Measurements from ENCODE around the gene SINHCAF. TPM values are rescaled to one million over a fixed set of nuclear protein-coding genes. Genes with fewer than 3 reads are reported as not detected.

SINHCAF gene
- total RNA-seq, 4 donors from 2014 or later, result 19.2 to 41.3 (median 25.7) TPM

DNA sequence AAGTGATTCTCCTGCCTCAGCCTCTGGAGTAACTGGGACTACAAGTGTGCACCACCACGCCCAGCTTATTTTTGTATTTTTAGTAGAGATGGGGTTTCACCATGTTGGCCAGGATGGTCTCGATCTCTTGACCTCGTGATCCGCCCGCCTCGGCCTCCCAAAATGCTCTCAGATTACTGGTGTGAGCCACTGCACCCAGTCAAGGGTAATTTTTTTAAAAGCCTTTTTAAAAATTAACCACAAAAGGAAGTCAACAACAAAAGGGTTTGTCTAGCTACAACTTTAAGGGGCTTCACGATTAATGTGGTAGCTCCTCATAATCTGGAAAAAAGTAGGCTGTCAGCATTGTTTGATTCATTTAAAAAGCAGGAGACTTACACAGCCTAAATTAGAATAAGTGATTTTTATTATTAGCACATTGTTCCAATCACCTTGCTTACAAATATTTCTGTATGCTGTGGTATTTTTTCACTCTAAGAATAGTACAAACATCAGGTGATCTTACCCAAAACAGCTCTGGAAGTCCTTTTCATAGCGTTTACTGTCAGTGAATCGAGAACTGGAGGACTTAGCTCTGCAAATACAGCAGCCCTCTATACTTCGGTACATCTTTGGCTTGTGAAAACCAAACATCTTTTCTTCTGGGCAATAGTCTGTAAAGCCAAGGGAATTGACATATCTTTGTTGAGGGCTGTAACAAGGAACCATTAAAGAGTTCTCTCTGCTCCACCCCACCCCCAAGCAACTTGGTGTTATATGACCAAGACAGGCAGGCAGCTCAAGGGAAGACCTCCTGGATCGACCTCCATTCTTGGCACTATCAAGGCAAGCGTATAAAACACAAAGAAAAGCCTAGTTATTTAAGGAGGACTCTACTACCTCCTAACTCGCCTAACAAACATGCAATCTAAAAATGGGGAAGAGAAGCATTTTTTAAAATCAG lies 28.1 kb downstream of the SINHCAF start:
- no peaks in the 10 kb centered on the region for H3K9me3 ChIP-seq
- no peak overlapping the region for H3K4me3 ChIP-seq
- peaks cover 19 to 60% (median 33%) of the 10 kb centered on the region in 4 donors for H3K36me3 ChIP-seq
- DNase-seq (ENCODE audit: extremely low spot score), result no peak
- no peak for TF ChIP-seq CTCF (IDR thresholded peaks at IDR 0.05)
- H3K27me3 ChIP-seq, result no peaks in the 10 kb centered on the region
- H3K27ac ChIP-seq (replicated peaks in 1 of 4), result no peak overlapping the region
- 92% methylated on average over 13 of the region's 13 CpGs for WGBS
- H3K4me1 ChIP-seq, result no peaks in the 10 kb centered on the region
- intact Hi-C loops (cut with DNase I), result no loop called here

GRCh38 chr12:31289441-31289840 lies 36.5 kb downstream of the SINHCAF start:
- H3K27me3 ChIP-seq, result no peaks in the 10 kb centered on the region
- H3K9me3 ChIP-seq, result no peaks in the 10 kb centered on the region
- peaks cover 49 to 85% (median 51%) of the 10 kb centered on the region in 4 donors for H3K36me3 ChIP-seq
- 68% methylated on average over 2 of the region's 2 CpGs for WGBS
- intact Hi-C loops (cut with DNase I), result no loop called here
- no peak overlapping the region for H3K27ac ChIP-seq (replicated peaks in 1 of 4)
- H3K4me3 ChIP-seq, result no peak overlapping the region
- no peak for DNase-seq (ENCODE audit: extremely low spot score)
- peaks cover 0 to 11% (median 6%) of the 10 kb centered on the region in 4 donors for H3K4me1 ChIP-seq
- no peak for TF ChIP-seq POLR2AphosphoS5 (IDR thresholded peaks at IDR 0.05)
- TF ChIP-seq EP300 (IDR thresholded peaks at IDR 0.05), result no peak
- TF ChIP-seq POLR2A (IDR thresholded peaks at IDR 0.05; ENCODE audit: low read depth), result no peak
- TF ChIP-seq CTCF (IDR thresholded peaks at IDR 0.05), result no peak

DNA sequence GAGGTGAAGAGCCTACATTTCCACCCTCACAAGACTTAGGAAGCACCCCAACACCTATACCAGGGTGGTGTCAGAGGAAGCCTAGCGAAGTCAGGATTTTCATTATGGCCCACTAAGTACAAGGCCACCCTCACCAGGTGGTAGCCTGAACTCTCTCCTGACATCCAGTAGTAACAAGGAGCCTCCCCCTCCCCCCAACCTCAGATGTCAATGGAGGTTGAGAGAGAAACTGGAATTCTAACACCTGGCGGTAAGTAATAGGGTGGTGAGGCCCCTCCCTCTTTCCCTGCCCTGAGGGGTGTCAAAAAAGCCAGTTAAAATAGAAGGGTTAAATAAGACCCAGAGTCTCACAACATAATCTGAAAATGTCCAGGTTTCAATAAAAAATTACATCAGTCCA lies 37.6 kb downstream of the SINHCAF start:
- H3K27ac ChIP-seq (replicated peaks in 1 of 4), result no peak overlapping the region
- peaks cover 40 to 85% (median 50%) of the 10 kb centered on the region in 4 donors for H3K36me3 ChIP-seq
- peaks cover 0 to 11% (median 6%) of the 10 kb centered on the region in 4 donors for H3K4me1 ChIP-seq
- no peak for DNase-seq (ENCODE audit: extremely low spot score)
- TF ChIP-seq POLR2A (IDR thresholded peaks at IDR 0.05; ENCODE audit: low read depth) (no peak), CTCF (IDR thresholded peaks at IDR 0.05) (no peak), EP300 (IDR thresholded peaks at IDR 0.05) (no peak), POLR2AphosphoS5 (IDR thresholded peaks at IDR 0.05) (no peak)
- H3K27me3 ChIP-seq, result no peaks in the 10 kb centered on the region
- intact Hi-C loops (cut with DNase I), result no loop called here
- no peak overlapping the region for H3K4me3 ChIP-seq
- H3K9me3 ChIP-seq, result no peaks in the 10 kb centered on the region
- WGBS, result 100% methylated on average over 2 of the region's 2 CpGs

GRCh38 chr12:31280183-31280582 lies 45.8 kb downstream of the SINHCAF start:
- peaks cover 6 to 40% (median 24%) of the 10 kb centered on the region in 4 donors for H3K36me3 ChIP-seq
- peaks cover 0 to 29% (median 15%) of the 10 kb centered on the region in 4 donors for H3K4me1 ChIP-seq
- no peaks in the 10 kb centered on the region for H3K9me3 ChIP-seq
- intact Hi-C loops (cut with DNase I), result no loop called here
- H3K27me3 ChIP-seq, result no peaks in the 10 kb centered on the region
- no peak for TF ChIP-seq POLR2A (IDR thresholded peaks at IDR 0.05; ENCODE audit: low read depth)
- no peak for TF ChIP-seq CTCF (IDR thresholded peaks at IDR 0.05)
- no peak for TF ChIP-seq POLR2AphosphoS5 (IDR thresholded peaks at IDR 0.05)
- no peak for TF ChIP-seq EP300 (IDR thresholded peaks at IDR 0.05)
- no peak for DNase-seq (ENCODE audit: extremely low spot score)
- H3K4me3 ChIP-seq, result no peak overlapping the region
- H3K27ac ChIP-seq (replicated peaks in 1 of 4), result peak overlapping the region in 3 of 4 donors; percentile 8 to 35 (median 25)

Measured in esophagus muscularis mucosa (tissue), 4 donors.